ENCODE data around the gene OR2A25.

The OR2A25 gene

DNA sequence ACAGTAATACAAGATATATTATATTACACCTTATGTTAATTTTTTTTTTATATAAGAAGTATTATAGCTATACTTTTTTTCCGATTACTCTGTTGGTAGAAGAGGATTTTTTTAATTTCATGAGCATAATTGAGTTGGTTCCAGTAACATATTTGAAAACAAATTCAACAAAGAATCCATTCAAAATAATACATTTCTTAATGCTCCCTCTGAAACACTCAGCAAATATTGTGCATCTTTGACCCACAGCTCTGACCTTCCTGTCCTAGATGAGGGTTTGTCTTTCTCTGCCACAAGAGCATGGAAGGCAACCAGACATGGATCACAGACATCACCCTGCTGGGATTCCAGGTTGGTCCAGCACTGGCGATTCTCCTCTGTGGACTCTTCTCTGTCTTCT is 39.7 kb downstream of the OR2A25 start, which contains the start of gene OR2A2:
OR2A2 (plus strand) TSS at position 301 of the 400 bp plus-strand sequence; CDS start at position 301, 0 bp downstream.
- no CpG with 5 or more reads among the region's 2 CpGs for WGBS (ENCODE audit: insufficient coverage, insufficient read length)
- no peak for DNase-seq (ENCODE audit: low read depth, low spot score)
- no peak within 1 kb of the TSS for H3K27ac ChIP-seq (ENCODE audit: low read length)
- H3K4me1 ChIP-seq (ENCODE audit: control insufficient read depth, insufficient read depth, low read length), result no peaks in the 10 kb centered on the region
- no peaks in the 10 kb centered on the region for H3K36me3 ChIP-seq (ENCODE audit: control insufficient read depth, insufficient read depth, low read length)
- H3K27me3 ChIP-seq (ENCODE audit: control insufficient read depth, insufficient read depth, low read length), result no peaks in the 10 kb centered on the region
- H3K4me3 ChIP-seq (ENCODE audit: low read length), result no peak within 1 kb of the TSS
- H3K9me3 ChIP-seq (ENCODE audit: control insufficient read depth, insufficient read depth, low read length), result no peaks in the 10 kb centered on the region

DNA sequence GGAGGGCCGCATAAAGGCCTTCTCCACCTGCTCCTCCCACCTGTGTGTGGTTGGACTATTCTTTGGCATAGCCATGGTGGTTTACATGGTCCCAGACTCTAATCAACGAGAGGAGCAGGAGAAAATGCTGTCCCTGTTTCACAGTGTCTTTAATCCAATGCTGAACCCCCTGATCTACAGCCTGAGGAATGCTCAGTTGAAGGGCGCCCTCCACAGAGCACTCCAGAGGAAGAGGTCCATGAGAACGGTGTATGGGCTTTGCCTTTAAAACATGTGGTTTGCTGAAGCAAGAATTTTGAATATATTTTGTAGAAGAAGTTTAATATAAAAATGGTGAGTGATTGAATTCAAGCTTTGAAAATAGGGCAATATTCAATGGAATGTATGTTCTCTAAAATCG is 40.7 kb downstream of the OR2A25 start:
- no peak overlapping the region for H3K27ac ChIP-seq (ENCODE audit: low read length)
- H3K9me3 ChIP-seq (ENCODE audit: control insufficient read depth, insufficient read depth, low read length), result no peaks in the 10 kb centered on the region
- WGBS (ENCODE audit: insufficient coverage, insufficient read length), result no CpG with 5 or more reads among the region's 5 CpGs
- no peak overlapping the region for H3K4me3 ChIP-seq (ENCODE audit: low read length)
- DNase-seq (ENCODE audit: low read depth, low spot score), result no peak
- H3K27me3 ChIP-seq (ENCODE audit: control insufficient read depth, insufficient read depth, low read length), result no peaks in the 10 kb centered on the region
- no peaks in the 10 kb centered on the region for H3K4me1 ChIP-seq (ENCODE audit: control insufficient read depth, insufficient read depth, low read length)
- no peaks in the 10 kb centered on the region for H3K36me3 ChIP-seq (ENCODE audit: control insufficient read depth, insufficient read depth, low read length)

DNA sequence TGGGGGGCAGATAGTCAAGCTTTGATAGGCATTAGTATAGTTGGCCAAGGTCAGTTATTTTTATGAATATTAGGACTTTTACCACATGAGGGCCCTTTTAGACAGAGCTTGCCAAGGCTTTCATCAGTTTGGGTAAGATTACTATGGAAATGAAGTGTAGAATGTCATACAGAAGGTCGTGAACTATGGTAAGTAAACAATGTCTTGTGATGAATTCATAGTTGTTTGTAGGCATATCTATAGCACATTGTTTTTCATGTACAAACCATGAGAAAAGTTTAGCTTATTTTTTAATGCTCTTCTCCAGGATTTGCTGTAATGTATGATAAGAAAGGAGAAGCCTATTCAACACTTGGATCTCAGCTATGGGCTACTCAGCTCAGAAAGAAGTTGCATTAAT is 44.0 kb downstream of the OR2A25 start:
- Histone ChIP-seq H3K27ac (ENCODE audit: low read length) (no peak overlapping the region), H3K4me1 (ENCODE audit: control insufficient read depth, insufficient read depth, low read length) (no peaks in the 10 kb centered on the region), H3K36me3 (ENCODE audit: control insufficient read depth, insufficient read depth, low read length) (no peaks in the 10 kb centered on the region), H3K9me3 (ENCODE audit: control insufficient read depth, insufficient read depth, low read length) (no peaks in the 10 kb centered on the region), H3K4me3 (ENCODE audit: low read length) (no peak overlapping the region), H3K27me3 (ENCODE audit: control insufficient read depth, insufficient read depth, low read length) (no peaks in the 10 kb centered on the region; the same call in 1 of the 2 replicates)
- no CpG with 5 or more reads among the region's 1 CpG for WGBS (ENCODE audit: insufficient coverage, insufficient read length)
- no peak for DNase-seq (ENCODE audit: low read depth, low spot score)

DNA sequence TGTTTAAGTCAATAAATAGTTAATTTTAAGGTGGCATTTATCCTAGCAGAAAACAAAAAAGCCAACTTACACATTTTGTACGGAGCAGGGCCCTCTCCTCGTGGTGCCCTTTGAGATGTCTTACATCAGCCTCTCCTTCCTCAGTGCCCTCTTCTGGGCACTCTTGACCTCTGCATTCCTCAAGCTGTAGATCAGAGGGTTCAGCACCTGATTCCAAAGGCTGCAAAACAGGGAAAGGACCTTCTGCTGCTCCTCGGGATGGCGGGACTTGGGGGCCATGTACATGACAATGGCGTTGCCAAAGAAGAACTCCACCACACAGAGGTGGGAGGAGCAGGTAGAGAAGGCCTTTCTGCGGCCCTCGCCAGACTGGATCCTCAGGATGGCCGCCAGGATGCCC is 48.7 kb downstream of the OR2A25 start:
- Histone ChIP-seq H3K27ac (ENCODE audit: low read length) (no peak overlapping the region), H3K27me3 (ENCODE audit: control insufficient read depth, insufficient read depth, low read length) (no peaks in the 10 kb centered on the region; the same call in 1 of the 2 replicates), H3K4me3 (ENCODE audit: low read length) (no peak overlapping the region), H3K9me3 (ENCODE audit: control insufficient read depth, insufficient read depth, low read length) (no peaks in the 10 kb centered on the region), H3K36me3 (ENCODE audit: control insufficient read depth, insufficient read depth, low read length) (no peaks in the 10 kb centered on the region), H3K4me1 (ENCODE audit: control insufficient read depth, insufficient read depth, low read length) (no peaks in the 10 kb centered on the region)
- DNase-seq (ENCODE audit: low read depth, low spot score), result no peak
- no CpG with 5 or more reads among the region's 8 CpGs for WGBS (ENCODE audit: insufficient coverage, insufficient read length)

DNA sequence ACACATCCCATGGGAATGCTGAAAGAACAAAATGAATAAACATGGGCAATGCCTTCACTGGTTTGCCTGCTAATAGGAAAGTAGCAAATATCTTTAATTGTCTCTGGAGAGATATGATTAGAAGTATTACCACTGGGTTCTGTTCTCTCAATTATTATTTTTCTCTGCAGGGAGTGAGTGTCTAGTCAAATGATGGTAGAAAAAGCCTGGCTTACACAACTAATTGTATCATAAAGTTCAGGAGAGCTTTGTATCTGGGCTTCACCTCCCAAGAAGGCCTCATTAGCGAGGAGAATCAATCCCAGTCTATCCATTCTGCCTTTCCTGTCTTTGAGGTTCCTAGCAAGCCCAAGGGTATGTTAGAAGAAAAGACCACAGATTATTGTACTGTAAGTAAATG is 53.3 kb downstream of the OR2A25 start, which contains the start of gene OR2A14:
OR2A14 (plus strand) TSS at position 301 of the 400 bp plus-strand sequence. CDS start 5,937 bp downstream, outside the sequence.
- Histone ChIP-seq H3K27ac (ENCODE audit: low read length) (no peak within 1 kb of the TSS), H3K4me3 (ENCODE audit: low read length) (no peak within 1 kb of the TSS), H3K9me3 (ENCODE audit: control insufficient read depth, insufficient read depth, low read length) (no peaks in the 10 kb centered on the region), H3K36me3 (ENCODE audit: control insufficient read depth, insufficient read depth, low read length) (no peaks in the 10 kb centered on the region), H3K4me1 (ENCODE audit: control insufficient read depth, insufficient read depth, low read length) (no peaks in the 10 kb centered on the region), H3K27me3 (ENCODE audit: control insufficient read depth, insufficient read depth, low read length) (no peaks in the 10 kb centered on the region; the same call in 1 of the 2 replicates)
- DNase-seq (ENCODE audit: low read depth, low spot score), result no peak
- WGBS (ENCODE audit: insufficient coverage, insufficient read length), result no CpG with 5 or more reads among the region's 1 CpG

All from iPS DF 6.9 (cell line).